Measurements from ENCODE around the gene FANCD2. TPM values are rescaled to one million over a fixed set of nuclear protein-coding genes. Genes with fewer than 3 reads are reported as not detected.
"Not testable (repeated sequence)": the region's sequence is repeated elsewhere in the genome, so short reads cannot be mapped to it uniquely, and the experiment has no call there.

The FANCD2 gene
- total and polyA plus RNA-seq, 2 experiments from 2014 or later = 61.5 to 71.6 TPM

GRCh38 chr3:10017636-10018292 lies 8.5 kb upstream of the FANCD2 start (continued):
- TF ChIP-seq CREB1 (CRISPR knock-in tag; IDR thresholded peaks at IDR 0.05; ENCODE audit: low read depth) = no peak

- H2AFZ ChIP-seq; H3K79me2 ChIP-seq (replicated peaks; ENCODE audit: insufficient read depth); H3F3A ChIP-seq (replicated peaks; ENCODE audit: low read depth); H3K27me3 ChIP-seq (ENCODE audit: insufficient read depth); H3K4me3 ChIP-seq; H3K27ac ChIP-seq (ENCODE audit: low read depth); ATAC-seq; H3K27me3 Mint-ChIP-seq (ENCODE audit: insufficient read depth, low read depth, poor library complexity); H3K36me3 Mint-ChIP-seq (ENCODE audit: low read depth); DNase-seq (ENCODE audit: low spot score); H3K9me3 Mint-ChIP-seq; H3K4me1 ChIP-seq (ENCODE audit: insufficient read depth); H3K4me2 ChIP-seq; H3K36me3 ChIP-seq (ENCODE audit: insufficient read depth); H3K4me3 Mint-ChIP-seq; H3K27ac Mint-ChIP-seq; H3K4me1 Mint-ChIP-seq; H3K9me2 ChIP-seq (ENCODE audit: insufficient read depth); H4K20me1 ChIP-seq (replicated peaks; ENCODE audit: insufficient read depth): not testable (repeated sequence)
These were observed 7.4 kb upstream of the FANCD2 start for GRCh38 chr3:10018806-10019205.

GRCh38 chr3:10019326-10019725 lies 6.9 kb upstream of the FANCD2 start:
- no peak overlapping the region for H3K27ac Mint-ChIP-seq

More at GRCh38 chr3:10019326-10019725, 6.9 kb upstream of the FANCD2 start:
- no peak for DNase-seq (ENCODE audit: low spot score)
- H3K27ac ChIP-seq (ENCODE audit: low read depth) = no peak overlapping the region
- Mint-ChIP-seq H3K9me3 (no peaks in the 10 kb centered on the region), H3K36me3 (ENCODE audit: low read depth) (peaks cover 10% of the 10 kb centered on the region; the same call in 2 of the 3 replicates), H3K27me3 (ENCODE audit: insufficient read depth, low read depth, poor library complexity) (peaks cover 5% of the 10 kb centered on the region), H3K4me1 (no peaks in the 10 kb centered on the region), H3K4me3 (no peak overlapping the region)
- no peaks in the 10 kb centered on the region for H4K20me1 ChIP-seq (replicated peaks; ENCODE audit: insufficient read depth)
- no peaks in the 10 kb centered on the region for H3K9me2 ChIP-seq (ENCODE audit: insufficient read depth)
- TF ChIP-seq REST (IDR thresholded peaks at IDR 0.05; ENCODE audit: unreplicated experiment) (no peak), CREB1 (CRISPR knock-in tag; IDR thresholded peaks at IDR 0.05; ENCODE audit: low read depth) (no peak), EZH2phosphoT487 (IDR thresholded peaks at IDR 0.05; ENCODE audit: unreplicated experiment) (no peak), POLR2AphosphoS5 (IDR thresholded peaks at IDR 0.05; ENCODE audit: low read depth) (no peak), CTCF (conservative IDR thresholded peaks at IDR 0.05; ENCODE audit: low read depth in 2 of 2) (no peak)
- no peaks in the 10 kb centered on the region for H3F3A ChIP-seq (replicated peaks; ENCODE audit: low read depth)
- H3K36me3 ChIP-seq (ENCODE audit: insufficient read depth) = no peaks in the 10 kb centered on the region
- no peak for ATAC-seq
- H2AFZ ChIP-seq = no peak overlapping the region
- H3K4me3 ChIP-seq = no peak overlapping the region
- peaks cover 2% of the 10 kb centered on the region; the same call in 1 of the 2 replicates for H3K79me2 ChIP-seq (replicated peaks; ENCODE audit: insufficient read depth)
- no peak overlapping the region for H3K4me2 ChIP-seq
- no peaks in the 10 kb centered on the region for H3K4me1 ChIP-seq (ENCODE audit: insufficient read depth)
- no peaks in the 10 kb centered on the region for H3K27me3 ChIP-seq (ENCODE audit: insufficient read depth)
